ENCODE measurements around the gene BARHL2.

BARHL2 gene

DNA sequence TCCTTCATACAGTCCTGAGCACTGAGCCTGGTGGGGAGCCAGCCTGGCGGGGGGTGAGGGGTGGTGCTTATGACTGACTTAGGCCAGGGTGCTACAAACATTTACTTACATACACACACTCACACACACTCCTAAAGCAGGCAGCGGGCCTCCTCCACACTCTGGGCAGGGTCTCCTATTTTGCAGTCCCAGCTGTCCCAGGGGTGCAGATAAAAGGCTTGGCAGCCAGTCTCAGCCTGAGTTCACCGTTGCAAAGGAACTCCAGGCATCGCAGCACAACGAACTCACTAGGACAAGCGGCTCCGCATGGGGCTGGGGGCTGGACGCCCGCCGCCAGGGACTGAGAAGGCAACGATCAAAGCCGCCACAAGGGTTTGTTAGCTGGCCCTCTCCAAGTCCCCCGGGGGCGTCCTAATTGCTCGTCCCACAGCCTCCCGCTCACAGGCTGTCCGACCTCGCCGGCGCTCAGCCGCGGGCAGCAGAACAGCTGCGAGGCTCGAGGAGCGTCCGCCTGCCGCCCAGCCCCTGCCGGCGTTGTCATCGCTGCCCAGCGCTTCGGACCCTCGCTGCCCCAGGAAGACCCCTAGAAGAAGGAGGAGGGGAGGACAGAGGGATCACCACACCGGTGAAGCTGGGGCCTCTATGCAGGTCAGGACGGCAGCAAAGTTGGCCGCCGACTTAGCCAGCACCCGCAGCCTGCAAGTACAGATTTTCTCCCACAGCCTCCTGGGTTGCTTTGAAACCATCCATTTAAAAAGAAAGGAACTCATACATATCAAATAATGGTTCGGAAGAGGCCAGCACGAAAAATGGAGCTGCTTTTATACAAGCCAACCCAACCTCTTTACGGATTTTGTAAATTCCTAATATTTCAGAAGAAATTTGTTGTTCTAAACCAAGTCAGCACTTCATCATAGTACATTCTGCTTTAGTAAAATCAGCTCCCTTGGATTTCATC is 6.2 kb downstream of the BARHL2 start:
- no peak for DNase-seq (ENCODE audit: low spot score)

- no peak for DNase-seq (ENCODE audit: low spot score)
Observed at GRCh38 chr1:90709535-90709934, 7.6 kb downstream of the BARHL2 start.

- no peak for DNase-seq (ENCODE audit: low spot score)
Observed at GRCh38 chr1:90708826-90709225, 8.3 kb downstream of the BARHL2 start.

DNA sequence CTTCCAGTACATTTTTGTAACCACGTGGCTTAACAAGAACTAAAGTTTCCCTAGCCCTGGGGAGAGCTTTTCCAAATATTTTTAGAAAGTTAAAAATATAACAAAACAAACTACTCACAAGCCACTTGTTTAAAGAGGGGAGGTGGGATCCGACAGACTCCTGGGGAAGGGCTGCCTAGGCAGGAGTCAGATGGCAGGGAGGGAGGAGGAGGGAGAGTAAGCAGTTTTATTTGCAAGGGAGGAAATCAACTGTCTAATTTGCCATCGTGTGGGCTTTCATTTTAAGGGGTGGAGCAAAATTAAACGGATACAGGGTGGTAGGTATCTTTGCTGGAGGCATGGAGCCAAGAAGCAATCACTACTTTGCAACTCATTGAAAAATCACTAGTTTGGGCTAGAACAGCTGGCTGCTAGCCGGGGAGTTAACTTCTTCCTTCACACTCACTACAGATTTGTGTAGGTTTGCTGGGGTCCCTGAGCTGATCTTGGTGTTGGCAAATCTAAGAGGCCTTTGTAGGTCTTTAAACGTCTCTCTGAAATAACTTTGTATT is 8.8 kb downstream of the BARHL2 start:
- DNase-seq (ENCODE audit: low spot score), result no peak

DNA sequence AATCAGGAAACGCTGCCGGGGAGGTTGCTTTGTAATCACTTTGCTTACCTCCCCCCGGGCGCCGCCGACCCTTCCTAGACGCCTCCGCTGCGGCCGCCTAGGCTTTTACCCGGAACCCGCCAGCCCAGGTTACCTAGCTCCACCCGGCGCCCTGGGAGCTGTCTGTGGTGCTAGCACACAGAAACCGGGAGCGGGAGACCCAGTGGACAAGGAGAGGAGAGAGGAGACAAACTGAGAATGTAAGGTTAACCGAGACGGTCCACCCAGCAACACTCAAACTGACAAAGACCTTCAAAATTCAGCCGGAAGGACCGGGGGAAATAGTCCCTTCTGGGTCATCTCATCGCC is 9.8 kb downstream of the BARHL2 start:
- no peak for DNase-seq (ENCODE audit: low spot score)

- DNase-seq (ENCODE audit: low spot score), result no peak
Observed at GRCh38 chr1:90706437-90707362, 10.4 kb downstream of the BARHL2 start.

GRCh38 chr1:90705956-90706355 is 11.1 kb downstream of the BARHL2 start:
- DNase-seq (ENCODE audit: low spot score), result no peak

DNA sequence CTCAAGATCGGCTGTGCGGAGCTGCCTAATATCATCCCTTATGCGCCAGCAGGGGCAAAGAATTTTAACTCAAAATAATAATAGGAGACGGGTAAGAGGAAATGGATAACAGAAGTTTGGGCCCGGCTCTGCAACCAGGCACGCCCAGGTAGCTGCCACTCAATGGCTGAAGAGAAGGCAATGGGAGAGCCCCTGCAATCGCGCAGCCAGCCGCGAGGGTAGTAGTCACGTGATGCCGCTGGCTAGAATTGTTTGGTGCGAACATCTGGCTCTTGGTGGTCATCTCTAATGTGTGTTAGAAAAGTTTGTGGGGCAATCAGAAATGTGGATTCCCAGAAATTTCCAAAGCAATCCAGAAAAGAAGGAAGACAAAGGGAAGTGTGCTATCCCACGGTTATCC is 12.3 kb downstream of the BARHL2 start:
- DNase-seq (ENCODE audit: low spot score), result no peak

- DNase-seq (ENCODE audit: low spot score), result no peak
Observed at GRCh38 chr1:90694846-90695245, 22.3 kb downstream of the BARHL2 start.

GRCh38 chr1:90687747-90688146 is 29.4 kb downstream of the BARHL2 start:
- no peak for DNase-seq (ENCODE audit: low spot score)

GRCh38 chr1:90675161-90675847 is 41.8 kb downstream of the BARHL2 start:
- DNase-seq (ENCODE audit: low spot score), result no peak

DNA sequence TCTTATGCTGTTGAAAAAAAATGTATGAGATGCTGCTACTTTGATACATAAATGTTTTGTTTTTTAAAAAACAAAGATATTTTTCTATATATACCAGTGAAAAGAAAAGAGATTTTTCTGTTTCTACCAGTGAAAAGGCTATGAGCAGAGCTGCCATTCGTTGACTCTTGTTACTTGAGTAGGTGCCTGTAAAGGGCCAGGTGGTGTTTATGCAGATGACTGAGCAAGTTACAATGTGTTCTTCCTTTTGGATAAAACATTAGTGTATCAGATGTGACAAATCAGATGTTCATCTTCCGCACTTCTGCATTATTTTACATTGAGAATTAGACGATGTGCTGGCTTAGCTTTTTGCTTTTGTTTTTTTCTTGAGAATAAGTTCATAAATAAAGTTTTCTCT is 45.4 kb downstream of the BARHL2 start:
- DNase-seq (ENCODE audit: low spot score), result no peak

- DNase-seq (ENCODE audit: low spot score), result no peak
Observed at GRCh38 chr1:90671251-90671650, 45.9 kb downstream of the BARHL2 start.

Measured in SK-N-DZ (cell line).